Hepatocyte (in vitro differentiated cells): ENCODE results near the gene CACNA1B.

ENCODE experiments used
- CTCF ChIP-seq: fragments of 200-600 bp; sonication (generic); IDR thresholded peaks from 2 replicates; pipeline ENCODE4 v1.5.1; 2016; ENCODE audit warnings: antibody characterized with exemption, mild to moderate bottlenecking; ENCODE audit not compliant: poor library complexity
- EZH2 ChIP-seq: fragments of 200-600 bp; sonication (generic); IDR thresholded peaks from 2 replicates; pipeline ENCODE4 v1.6.1; 2016; ENCODE audit warnings: antibody characterized with exemption, mild to moderate bottlenecking, borderline replicate concordance
- EZH2phosphoT487 ChIP-seq: fragments of 200-600 bp; sonication (generic); IDR thresholded peaks from one replicate; pipeline ENCODE4 v1.6.1; 2018; ENCODE audit warnings: antibody characterized with exemption, mild to moderate bottlenecking, low read depth, moderate library complexity; ENCODE audit not compliant: unreplicated experiment, severe bottlenecking

- no peak for TF ChIP-seq CTCF
- TF ChIP-seq EZH2, result no peak
- TF ChIP-seq EZH2phosphoT487, result no peak
These were observed 184.0 kb downstream of the CACNA1B start for GRCh38 chr9:138061631-138062030.
